ENCODE data around the gene COL5A1. TPM values are rescaled to one million over a fixed set of nuclear protein-coding genes. Genes with fewer than 3 reads are reported as not detected.

Gene COL5A1
- total RNA-seq, 2 donors from 2014 or later: 10.9 to 21.7 TPM

DNA sequence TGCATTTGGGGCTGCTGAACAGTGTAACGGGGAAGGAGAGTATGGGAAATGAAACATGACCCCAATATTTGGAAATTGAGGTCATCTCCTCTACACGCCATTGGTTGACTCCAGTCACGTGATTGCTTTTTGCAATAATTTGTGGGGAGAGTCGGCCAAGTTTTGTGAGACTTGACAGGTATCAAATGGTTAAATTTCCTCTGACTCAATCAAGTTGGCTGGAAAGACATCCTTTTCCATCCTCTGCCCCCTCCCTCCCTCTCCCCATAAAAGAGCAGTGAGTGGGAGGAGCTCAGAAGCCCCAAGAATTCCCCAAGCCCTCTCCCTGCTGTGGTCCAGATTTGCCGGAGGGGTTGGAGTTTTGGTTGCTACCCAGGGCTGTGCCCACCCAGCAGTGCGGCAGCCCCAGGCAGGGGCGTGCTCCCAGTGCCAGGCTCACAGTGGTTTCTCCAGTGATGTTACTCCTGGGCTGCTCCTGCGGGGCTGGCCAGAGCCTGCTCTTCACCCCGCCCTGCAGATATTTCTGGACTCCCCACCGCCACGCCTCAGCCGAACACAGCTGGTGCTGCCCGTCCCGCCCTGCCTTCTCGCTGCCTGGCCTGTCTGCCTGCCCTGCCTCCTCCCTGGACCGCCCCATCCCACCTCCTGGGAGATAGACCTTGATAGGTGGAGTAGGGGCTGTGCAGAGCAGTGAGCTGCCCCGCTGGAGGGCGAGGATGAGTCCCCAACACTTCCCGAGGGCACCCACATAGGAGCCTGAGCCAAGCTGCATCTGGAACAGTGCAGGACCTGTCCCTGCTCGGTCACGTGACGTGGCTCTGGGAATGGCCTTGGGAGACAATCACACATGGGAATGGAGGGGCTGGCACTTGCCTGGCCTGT is 3.4 kb downstream of the COL5A1 start:
- TF ChIP-seq, protein P1, sequence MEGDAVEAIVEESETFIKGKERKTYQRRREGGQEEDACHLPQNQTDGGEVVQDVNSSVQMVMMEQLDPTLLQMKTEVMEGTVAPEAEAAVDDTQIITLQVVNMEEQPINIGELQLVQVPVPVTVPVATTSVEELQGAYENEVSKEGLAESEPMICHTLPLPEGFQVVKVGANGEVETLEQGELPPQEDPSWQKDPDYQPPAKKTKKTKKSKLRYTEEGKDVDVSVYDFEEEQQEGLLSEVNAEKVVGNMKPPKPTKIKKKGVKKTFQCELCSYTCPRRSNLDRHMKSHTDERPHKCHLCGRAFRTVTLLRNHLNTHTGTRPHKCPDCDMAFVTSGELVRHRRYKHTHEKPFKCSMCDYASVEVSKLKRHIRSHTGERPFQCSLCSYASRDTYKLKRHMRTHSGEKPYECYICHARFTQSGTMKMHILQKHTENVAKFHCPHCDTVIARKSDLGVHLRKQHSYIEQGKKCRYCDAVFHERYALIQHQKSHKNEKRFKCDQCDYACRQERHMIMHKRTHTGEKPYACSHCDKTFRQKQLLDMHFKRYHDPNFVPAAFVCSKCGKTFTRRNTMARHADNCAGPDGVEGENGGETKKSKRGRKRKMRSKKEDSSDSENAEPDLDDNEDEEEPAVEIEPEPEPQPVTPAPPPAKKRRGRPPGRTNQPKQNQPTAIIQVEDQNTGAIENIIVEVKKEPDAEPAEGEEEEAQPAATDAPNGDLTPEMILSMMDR (IDR thresholded peaks at IDR 0.05): no peak

DNA sequence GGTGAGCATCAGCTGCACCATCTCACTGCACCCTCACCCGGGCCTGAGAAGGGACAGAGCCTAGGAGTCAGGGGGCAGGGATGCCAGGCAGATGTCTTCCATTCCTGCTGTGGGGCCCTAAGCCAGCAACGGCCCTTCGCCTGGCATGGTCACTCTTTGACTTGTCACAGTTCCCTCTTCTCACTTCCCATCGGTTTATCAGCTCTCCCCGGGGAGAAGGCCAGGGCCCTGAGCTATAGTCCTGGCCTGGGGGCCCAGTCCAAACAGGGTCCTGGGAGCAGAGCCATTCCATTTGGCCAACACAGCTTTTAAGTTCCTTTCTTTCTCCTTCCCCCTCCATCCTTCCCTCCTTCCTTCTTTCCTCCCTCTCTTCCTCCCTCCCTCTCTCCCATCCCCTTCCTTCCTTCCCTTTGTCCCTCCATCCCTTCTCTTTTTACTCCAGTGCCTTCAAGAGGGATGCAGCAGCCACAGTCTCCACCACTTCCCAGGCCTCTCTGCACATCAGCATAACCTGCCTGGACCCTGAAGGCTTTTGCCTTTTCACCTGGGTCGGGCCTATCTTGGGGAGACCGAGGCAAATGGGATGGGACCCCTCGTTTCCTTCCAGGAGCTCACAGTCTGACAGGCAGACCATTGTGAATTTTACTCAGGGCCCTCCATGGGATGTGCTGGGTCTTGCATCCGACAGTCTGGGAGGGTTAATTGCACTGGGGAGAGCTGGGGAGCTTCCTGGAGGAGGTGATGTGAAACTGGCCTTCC is 4.2 kb downstream of the COL5A1 start:
- TF ChIP-seq, protein P1 (IDR thresholded peaks at IDR 0.05): no peak
- H3K4me1 ChIP-seq: no peaks in the 10 kb centered on the region
- H3K36me3 ChIP-seq: no peaks in the 10 kb centered on the region
- H3K27ac ChIP-seq: peak overlapping the region; percentile 59
- intact Hi-C loops (cut with DNase I): no loop called here
- peaks cover 15% of the 10 kb centered on the region for H3K27me3 ChIP-seq
- no peak for DNase-seq
- H3K4me3 ChIP-seq: no peak overlapping the region
- H3K9ac ChIP-seq (ENCODE audit: low read depth in 2 of 2, low read length in 2 of 2): no peak overlapping the region
- no peaks in the 10 kb centered on the region for H3K9me3 ChIP-seq

More for the DNA sequence above, 3.4 kb downstream of the COL5A1 start:
- Histone ChIP-seq H3K27ac (peak overlapping the region; percentile 59), H3K4me3 (no peak overlapping the region), H3K9ac (ENCODE audit: low read depth in 2 of 2, low read length in 2 of 2) (no peak overlapping the region), H3K4me1 (no peaks in the 10 kb centered on the region), H3K9me3 (no peaks in the 10 kb centered on the region), H3K27me3 (peaks cover 15% of the 10 kb centered on the region), H3K36me3 (no peaks in the 10 kb centered on the region)
- peak; percentile 63 for DNase-seq
- intact Hi-C loops (cut with DNase I): no loop called here

DNA sequence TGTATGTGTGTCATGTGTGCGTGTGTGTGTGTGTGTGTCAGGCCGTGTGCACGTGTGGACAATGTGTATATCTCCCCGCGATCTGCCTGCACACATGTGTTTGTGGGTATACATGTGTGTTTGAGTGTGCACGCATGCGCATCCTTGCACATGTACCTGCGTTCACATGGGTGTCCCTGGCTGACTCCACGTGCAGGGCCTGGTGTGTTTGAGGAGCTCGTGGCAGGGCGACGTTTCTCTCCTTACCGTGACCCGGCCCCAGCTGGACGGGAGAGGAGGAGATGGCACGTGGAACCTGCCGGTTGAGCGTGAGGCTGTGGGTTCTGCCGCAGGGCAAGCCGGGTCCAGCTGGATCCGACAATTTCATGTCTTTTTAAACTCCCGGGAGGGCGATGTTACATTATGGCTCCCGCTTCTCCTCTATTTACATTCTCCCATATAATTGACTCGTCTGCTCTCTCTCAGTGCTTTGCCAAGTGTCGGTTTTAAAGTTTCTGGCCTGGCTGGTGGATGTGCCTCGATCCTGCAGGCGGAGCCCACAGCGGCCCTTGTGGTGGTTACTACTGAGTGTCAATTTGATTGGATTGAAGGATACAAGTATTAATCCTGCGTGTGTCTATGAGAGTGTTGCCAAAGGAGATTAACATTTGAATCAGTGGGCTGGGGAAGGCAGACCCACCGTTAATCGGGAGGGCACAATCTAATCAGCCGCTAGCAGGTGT is 5.9 kb downstream of the COL5A1 start:
- TF ChIP-seq, protein P1 (IDR thresholded peaks at IDR 0.05): no peak
- H3K4me1 ChIP-seq: no peaks in the 10 kb centered on the region
- H3K9ac ChIP-seq (ENCODE audit: low read depth in 2 of 2, low read length in 2 of 2): no peak overlapping the region
- no peak overlapping the region for H3K4me3 ChIP-seq
- no peak overlapping the region for H3K27ac ChIP-seq
- intact Hi-C loops (cut with DNase I): no loop called here
- DNase-seq: no peak
- H3K27me3 ChIP-seq: peaks cover 4% of the 10 kb centered on the region
- H3K36me3 ChIP-seq: no peaks in the 10 kb centered on the region
- no peaks in the 10 kb centered on the region for H3K9me3 ChIP-seq

DNA sequence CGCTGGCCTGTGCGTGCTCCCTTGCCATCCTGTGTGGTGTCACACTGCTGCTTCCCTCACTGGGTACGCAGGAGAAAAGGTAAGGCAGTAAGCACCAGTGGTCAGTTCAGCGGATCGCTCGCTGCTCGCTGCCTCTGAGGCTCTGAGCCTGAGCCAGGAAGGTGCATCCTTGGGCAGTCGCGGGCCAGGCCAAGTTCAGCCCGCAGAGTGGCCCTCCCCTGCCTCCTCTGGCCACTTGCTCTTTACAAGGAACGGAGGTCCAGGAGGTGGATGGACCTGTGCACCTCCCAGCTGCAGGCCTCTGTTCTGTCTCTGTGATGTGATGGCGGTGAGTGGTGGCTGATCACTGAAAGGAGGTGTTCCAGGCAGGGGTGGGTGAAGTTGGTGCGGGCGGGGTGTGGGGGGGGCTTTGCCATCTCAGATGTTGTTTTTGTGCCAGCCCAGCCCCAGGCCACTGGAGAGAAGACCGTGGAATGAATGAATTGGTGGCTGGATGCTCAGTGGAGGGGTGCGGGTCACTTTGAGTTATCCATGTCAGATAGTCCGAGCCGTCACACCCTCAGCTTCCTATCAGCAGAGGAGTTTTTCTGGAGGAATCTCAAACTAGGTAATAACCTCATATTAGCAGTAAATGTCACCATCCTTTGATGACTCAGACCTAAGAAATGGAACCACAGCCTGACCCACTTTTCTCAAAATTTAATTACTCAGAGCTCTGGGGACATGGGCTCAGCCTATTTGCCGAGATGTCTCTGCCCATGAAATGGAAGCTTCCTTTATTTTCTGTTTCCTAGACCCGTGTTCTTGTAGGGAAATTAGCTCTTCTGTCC is 7.3 kb downstream of the COL5A1 start:
- H3K9me3 ChIP-seq: no peaks in the 10 kb centered on the region
- intact Hi-C loops (cut with DNase I): no loop called here
- no peaks in the 10 kb centered on the region for H3K27me3 ChIP-seq
- no peaks in the 10 kb centered on the region for H3K4me1 ChIP-seq
- no peak overlapping the region for H3K27ac ChIP-seq
- no peak overlapping the region for H3K4me3 ChIP-seq
- TF ChIP-seq, protein P1 (IDR thresholded peaks at IDR 0.05): no peak
- DNase-seq: no peak
- H3K9ac ChIP-seq (ENCODE audit: low read depth in 2 of 2, low read length in 2 of 2): no peak overlapping the region
- H3K36me3 ChIP-seq: no peaks in the 10 kb centered on the region

Measured in colonic mucosa (tissue), 4 donors.